Natural killer cell (primary cell): Measurements from ENCODE around the gene RUNX3. TPM values are rescaled to one million over a fixed set of nuclear protein-coding genes. Genes with fewer than 3 reads are reported as not detected.

Source experiments
- ATAC-seq, 3 donors: fragments of 150-1000 bp in 2 of 3; fragments of 200-7000 bp in 1 of 3; cut with Tn5 transposase; 1 replicate in 1 of 3; 2 replicates in 2 of 3; pipeline ENCODE4 v1.10.0; 2021; ENCODE audit warnings: mild to moderate bottlenecking in 2 of 3, moderate library complexity in 2 of 3
- DNase-seq, 2 donors: peaks; one replicate each; pipeline versions ENCODE4 v3.0.0 to v3.0.0-alpha.2; 2013 to 2021; ENCODE audit warnings: mixed read lengths in 1 of 2
- H3K27ac ChIP-seq: one replicate; pipeline ENCODE4 v1.5.1; 2013; ENCODE audit warnings: mild to moderate bottlenecking, low read length
- H3K27me3 ChIP-seq: one replicate; pipeline ENCODE4 v1.6.1; 2013; ENCODE audit warnings: low read length; ENCODE audit not compliant: control insufficient read depth, insufficient read depth
- H3K36me3 ChIP-seq: one replicate; pipeline ENCODE4 v1.6.1; 2013; ENCODE audit warnings: low read length; ENCODE audit not compliant: control insufficient read depth, insufficient read depth
- H3K4me1 ChIP-seq: one replicate; pipeline ENCODE4 v1.6.1; 2013; ENCODE audit warnings: low read length; ENCODE audit not compliant: control insufficient read depth, insufficient read depth
- H3K4me3 ChIP-seq: one replicate; pipeline ENCODE4 v1.5.1; 2013; ENCODE audit warnings: low read length
- H3K9me3 ChIP-seq: one replicate; pipeline ENCODE4 v1.6.1; 2013; ENCODE audit warnings: low read length; ENCODE audit not compliant: control insufficient read depth, insufficient read depth
- H3K27ac Mint-ChIP-seq, 2 donors: one replicate each; pipeline ENCODE4 v1.8.0; 2022; ENCODE audit warnings: mild to moderate bottlenecking in 2 of 2, mixed read lengths in 2 of 2, moderate library complexity in 1 of 2
- H3K27me3 Mint-ChIP-seq, 2 donors: one replicate each; pipeline ENCODE4 v1.8.0; 2022; ENCODE audit warnings: low read depth in 2 of 2, mixed read lengths in 2 of 2
- H3K36me3 Mint-ChIP-seq: one replicate; pipeline ENCODE4 v1.8.0; 2022; ENCODE audit warnings: mixed read lengths
- H3K4me1 Mint-ChIP-seq, 2 donors: one replicate each; pipeline ENCODE4 v1.8.0; 2022; ENCODE audit warnings: mixed read lengths in 2 of 2
- H3K4me3 Mint-ChIP-seq: one replicate; pipeline ENCODE4 v1.8.0; 2022; ENCODE audit warnings: mild to moderate bottlenecking, moderate library complexity, mixed read lengths
- H3K9me3 Mint-ChIP-seq, 2 donors: one replicate each; pipeline ENCODE4 v1.8.0; 2022; ENCODE audit warnings: mixed read lengths in 2 of 2
- WGBS: methylation state at CpG from one replicate; pipeline ENCODE4 v1.1.7; 2013; ENCODE audit warnings: missing lambda C conversion rate; ENCODE audit not compliant: insufficient coverage; 5-methylcytosine and 5-hydroxymethylcytosine counted together
- intact Hi-C: fragments of 100-400 bp; cut with micrococcal nuclease; formaldehyde crosslinking; loops from one replicate; pipeline ENCODE4 v1.14.2; 2022
- total RNA-seq, 4 donors: library from RNA; stranded (reverse); fragments of 120-200 nt in 1 of 4; gene quantifications; one replicate each; pipeline versions ENCODE4 v1.2.3 to v1.2.4, GENCODE V29; 2013 to 2022
- TF ChIP-seq, protein P1 (sequence below): fragments of 200-600 bp; IDR thresholded peaks from one replicate; pipeline ENCODE4 v1.8.0; 2022; ENCODE audit warnings: antibody characterized with exemption

RUNX3 gene
- total RNA-seq, 3 donors from 2014 or later (not counting 1 experiment from before 2014, with no cell fraction given) = 537 to 630 (median 601) TPM

DNA sequence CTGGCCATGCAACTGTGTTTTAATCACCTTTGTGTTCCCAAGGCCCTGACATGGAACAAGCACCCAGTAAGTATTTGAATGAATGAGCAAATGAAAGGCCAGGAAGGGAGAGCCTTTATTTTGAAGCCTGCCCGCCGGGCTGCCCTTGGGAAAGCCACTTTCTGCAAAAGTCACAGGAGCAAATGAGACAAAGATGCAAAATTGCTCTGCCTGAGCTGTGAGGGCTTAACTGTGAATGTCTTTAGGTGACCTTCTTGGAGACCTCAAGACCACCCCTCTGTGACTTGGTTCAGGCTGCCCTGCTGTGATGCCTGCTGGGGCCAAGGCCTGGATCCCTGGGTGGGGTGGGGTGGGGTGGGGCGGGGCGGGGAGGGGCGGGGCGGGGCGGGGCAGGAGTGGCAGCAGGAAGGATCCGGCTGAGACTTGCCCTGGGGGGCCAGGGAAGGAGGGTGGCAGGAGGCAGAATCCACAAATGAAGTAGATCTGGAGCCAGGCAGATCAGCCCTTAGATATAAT, 54.0 kb downstream of the RUNX3 start:
- Mint-ChIP-seq H3K27ac (no peak overlapping the region), H3K9me3 (no peaks in the 10 kb centered on the region), H3K27me3 (peaks cover 0 to 5% of the 10 kb centered on the region in 2 donors), H3K4me1 (peaks cover 28 to 31% of the 10 kb centered on the region in 2 donors), H3K4me3 (no peak overlapping the region), H3K36me3 (no peaks in the 10 kb centered on the region)
- ATAC-seq (no peak), DNase-seq (no peak)
- H3K4me1 ChIP-seq = peaks cover 19% of the 10 kb centered on the region
- no peaks in the 10 kb centered on the region for H3K9me3 ChIP-seq
- no peaks in the 10 kb centered on the region for H3K27me3 ChIP-seq
- no peaks in the 10 kb centered on the region for H3K36me3 ChIP-seq
- H3K27ac ChIP-seq = no peak overlapping the region
- WGBS = 80% methylated on average over 6 of the region's 8 CpGs
- TF ChIP-seq, protein P1, sequence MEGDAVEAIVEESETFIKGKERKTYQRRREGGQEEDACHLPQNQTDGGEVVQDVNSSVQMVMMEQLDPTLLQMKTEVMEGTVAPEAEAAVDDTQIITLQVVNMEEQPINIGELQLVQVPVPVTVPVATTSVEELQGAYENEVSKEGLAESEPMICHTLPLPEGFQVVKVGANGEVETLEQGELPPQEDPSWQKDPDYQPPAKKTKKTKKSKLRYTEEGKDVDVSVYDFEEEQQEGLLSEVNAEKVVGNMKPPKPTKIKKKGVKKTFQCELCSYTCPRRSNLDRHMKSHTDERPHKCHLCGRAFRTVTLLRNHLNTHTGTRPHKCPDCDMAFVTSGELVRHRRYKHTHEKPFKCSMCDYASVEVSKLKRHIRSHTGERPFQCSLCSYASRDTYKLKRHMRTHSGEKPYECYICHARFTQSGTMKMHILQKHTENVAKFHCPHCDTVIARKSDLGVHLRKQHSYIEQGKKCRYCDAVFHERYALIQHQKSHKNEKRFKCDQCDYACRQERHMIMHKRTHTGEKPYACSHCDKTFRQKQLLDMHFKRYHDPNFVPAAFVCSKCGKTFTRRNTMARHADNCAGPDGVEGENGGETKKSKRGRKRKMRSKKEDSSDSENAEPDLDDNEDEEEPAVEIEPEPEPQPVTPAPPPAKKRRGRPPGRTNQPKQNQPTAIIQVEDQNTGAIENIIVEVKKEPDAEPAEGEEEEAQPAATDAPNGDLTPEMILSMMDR = no peak
- no peak overlapping the region for H3K4me3 ChIP-seq
- intact Hi-C loops = no loop called here

GRCh38 chr1:24875257-24875656, 54.8 kb downstream of the RUNX3 start:
- Mint-ChIP-seq H3K9me3 (no peaks in the 10 kb centered on the region), H3K4me3 (no peak overlapping the region), H3K36me3 (no peaks in the 10 kb centered on the region), H3K4me1 (peaks cover 36 to 39% of the 10 kb centered on the region in 2 donors), H3K27me3 (peaks cover 0 to 5% of the 10 kb centered on the region in 2 donors), H3K27ac (no peak overlapping the region)
- no peaks in the 10 kb centered on the region for H3K27me3 ChIP-seq
- no peaks in the 10 kb centered on the region for H3K36me3 ChIP-seq
- no peak overlapping the region for H3K27ac ChIP-seq
- no peak overlapping the region for H3K4me3 ChIP-seq
- TF ChIP-seq, protein P1 = no peak
- 96% methylated on average over 8 of the region's 8 CpGs for WGBS
- H3K9me3 ChIP-seq = no peaks in the 10 kb centered on the region
- ATAC-seq (no peak), DNase-seq (no peak)
- intact Hi-C loops = no loop called here
- peaks cover 27% of the 10 kb centered on the region for H3K4me1 ChIP-seq

- 92% methylated on average over 16 of the region's 16 CpGs for WGBS
- Histone ChIP-seq H3K27ac (no peak overlapping the region), H3K36me3 (no peaks in the 10 kb centered on the region), H3K27me3 (no peaks in the 10 kb centered on the region), H3K4me1 (peaks cover 31% of the 10 kb centered on the region), H3K9me3 (no peaks in the 10 kb centered on the region), H3K4me3 (no peak overlapping the region)
- no peak for ATAC-seq
- Mint-ChIP-seq H3K4me1 (peaks cover 31 to 34% of the 10 kb centered on the region in 2 donors), H3K27me3 (peaks cover 0 to 2% of the 10 kb centered on the region in 2 donors), H3K27ac (no peak overlapping the region), H3K9me3 (no peaks in the 10 kb centered on the region), H3K36me3 (no peaks in the 10 kb centered on the region), H3K4me3 (no peak overlapping the region)
- intact Hi-C loops = no loop called here
- no peak for DNase-seq
- TF ChIP-seq, protein P1 = no peak
Observed at GRCh38 chr1:24874611-24875234, 55.4 kb downstream of the RUNX3 start.

DNA sequence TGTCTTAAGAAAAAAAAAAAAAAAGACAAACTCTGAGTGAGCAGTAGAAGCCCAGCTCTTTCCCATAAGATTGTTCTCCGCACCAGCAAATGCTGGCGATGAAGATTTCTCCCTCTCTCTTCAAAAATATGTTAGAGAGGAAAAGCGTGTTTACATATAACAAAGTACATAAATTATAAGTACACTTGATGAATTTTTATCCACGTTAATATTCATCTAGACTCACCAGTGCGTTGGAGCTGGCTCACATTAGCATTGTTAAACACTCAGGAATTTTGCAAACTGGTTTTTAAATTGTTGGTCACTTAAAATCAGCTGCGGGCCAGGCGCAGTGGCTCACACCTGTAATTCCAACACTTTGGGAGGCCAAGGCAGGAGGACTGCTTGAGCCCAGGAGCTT, 56.0 kb downstream of the RUNX3 start:
- no peak overlapping the region for H3K27ac Mint-ChIP-seq
- 89% methylated on average over 4 of the region's 7 CpGs for WGBS
- no peaks in the 10 kb centered on the region for H3K9me3 Mint-ChIP-seq
- Histone ChIP-seq H3K4me3 (no peak overlapping the region), H3K9me3 (no peaks in the 10 kb centered on the region), H3K27ac (no peak overlapping the region), H3K27me3 (no peaks in the 10 kb centered on the region), H3K4me1 (peaks cover 31% of the 10 kb centered on the region), H3K36me3 (no peaks in the 10 kb centered on the region)
- ATAC-seq (no peak), DNase-seq (no peak)
- H3K36me3 Mint-ChIP-seq = no peaks in the 10 kb centered on the region
- H3K4me3 Mint-ChIP-seq = no peak overlapping the region
- intact Hi-C loops = no loop called here
- TF ChIP-seq, protein P1 = no peak
- H3K27me3 Mint-ChIP-seq = peaks cover 0 to 2% of the 10 kb centered on the region in 2 donors
- H3K4me1 Mint-ChIP-seq = peaks cover 33 to 35% of the 10 kb centered on the region in 2 donors
